GM10266 (cell line): ENCODE results near the gene TAS2R13.

Experiments used
- DNase-seq: peaks from one replicate; pipeline ENCODE4 v3.0.0; 2012; ENCODE audit errors: extremely low spot score
- TF ChIP-seq, protein P1 (sequence below): IDR thresholded peaks from 2 replicates; pipeline ENCODE4 v1.5.1; 2012; ENCODE audit warnings: mild to moderate bottlenecking, low read depth; ENCODE audit not compliant: control insufficient read depth, insufficient read depth; ENCODE audit errors: missing control alignments

The TAS2R13 gene

GRCh38 chr12:10884086-10884725 is 25.2 kb downstream of the TAS2R13 start, which contains the start of gene PRH1:
Gene PRH1 (minus strand): TSS chr12:10884255. CDS start chr12:10884217, 38 bp downstream.
- no peak for DNase-seq
- TF ChIP-seq, protein P1, sequence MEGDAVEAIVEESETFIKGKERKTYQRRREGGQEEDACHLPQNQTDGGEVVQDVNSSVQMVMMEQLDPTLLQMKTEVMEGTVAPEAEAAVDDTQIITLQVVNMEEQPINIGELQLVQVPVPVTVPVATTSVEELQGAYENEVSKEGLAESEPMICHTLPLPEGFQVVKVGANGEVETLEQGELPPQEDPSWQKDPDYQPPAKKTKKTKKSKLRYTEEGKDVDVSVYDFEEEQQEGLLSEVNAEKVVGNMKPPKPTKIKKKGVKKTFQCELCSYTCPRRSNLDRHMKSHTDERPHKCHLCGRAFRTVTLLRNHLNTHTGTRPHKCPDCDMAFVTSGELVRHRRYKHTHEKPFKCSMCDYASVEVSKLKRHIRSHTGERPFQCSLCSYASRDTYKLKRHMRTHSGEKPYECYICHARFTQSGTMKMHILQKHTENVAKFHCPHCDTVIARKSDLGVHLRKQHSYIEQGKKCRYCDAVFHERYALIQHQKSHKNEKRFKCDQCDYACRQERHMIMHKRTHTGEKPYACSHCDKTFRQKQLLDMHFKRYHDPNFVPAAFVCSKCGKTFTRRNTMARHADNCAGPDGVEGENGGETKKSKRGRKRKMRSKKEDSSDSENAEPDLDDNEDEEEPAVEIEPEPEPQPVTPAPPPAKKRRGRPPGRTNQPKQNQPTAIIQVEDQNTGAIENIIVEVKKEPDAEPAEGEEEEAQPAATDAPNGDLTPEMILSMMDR, result no peak

GRCh38 chr12:10873378-10873777 is 36.0 kb downstream of the TAS2R13 start:
- no peak for DNase-seq
- TF ChIP-seq, protein P1, result no peak

- TF ChIP-seq, protein P1, result no peak
- DNase-seq, result no peak
Observed at GRCh38 chr12:10867381-10867780, 42.0 kb downstream of the TAS2R13 start.

DNA sequence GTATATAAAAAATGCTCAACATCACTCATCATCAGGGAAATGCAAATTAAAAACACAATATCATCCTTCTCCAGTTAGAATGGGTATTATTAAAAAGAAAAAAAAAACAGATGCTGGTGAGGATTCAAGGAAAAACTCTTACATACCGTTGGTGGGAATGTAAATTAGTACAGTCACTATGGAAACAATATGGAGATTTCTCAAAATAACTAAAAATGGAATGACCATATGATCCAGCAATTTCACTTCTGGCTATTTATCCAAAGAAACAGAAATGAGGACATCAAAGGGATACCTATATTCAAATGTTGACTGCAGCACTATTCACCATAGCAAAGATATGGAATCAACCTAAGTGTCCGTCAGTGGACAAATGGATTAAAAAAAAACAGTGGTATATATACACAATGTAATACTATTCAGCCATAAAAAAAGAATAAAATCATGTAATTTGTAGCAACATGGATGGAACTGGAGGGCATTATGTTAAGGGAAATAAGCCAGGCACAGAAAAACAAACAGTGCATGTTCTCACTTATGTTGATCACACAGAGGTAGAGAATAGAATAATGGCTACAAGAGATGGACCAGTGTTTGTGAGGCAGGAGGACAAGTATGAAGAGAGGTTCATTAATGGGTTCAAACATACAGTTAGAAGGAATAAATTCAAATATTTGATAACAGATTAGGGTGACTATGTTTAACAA is 45.7 kb downstream of the TAS2R13 start:
- DNase-seq, result no peak
- TF ChIP-seq, protein P1, result no peak

- TF ChIP-seq, protein P1, result no peak
- no peak for DNase-seq
Observed at GRCh38 chr12:10861366-10861765, 48.0 kb downstream of the TAS2R13 start.
